T-cell (primary cell): ENCODE data around the gene NUDT3. TPM values are rescaled to one million over a fixed set of nuclear protein-coding genes. Genes with fewer than 3 reads are reported as not detected.

Experiments used
- ATAC-seq, 4 experiments: fragments of 200-7000 bp in 3 of 4; fragments of 150-1000 bp in 1 of 4; cut with Tn5 transposase; replicated peaks in 1 of 4; 1 replicate in 3 of 4; 2 replicates in 1 of 4; pipeline ENCODE4 v1.10.0; 2021; ENCODE audit warnings: moderate library complexity in 3 of 4, mild to moderate bottlenecking in 2 of 4, moderate number of reproducible peaks in 1 of 4
- CTCF ChIA-PET, 2 donors: fragments of 300-600 bp; sonication (Branson Sonifier 250); formaldehyde crosslinking; loops; one replicate each; lab custom pipeline; 2022; ENCODE audit warnings: antibody characterized with exemption in 2 of 2; lab: Charles Lee
- POLR2A ChIA-PET, 2 donors: fragments of 300-600 bp; sonication (Branson Sonifier 250); formaldehyde crosslinking; loops; one replicate each; lab custom pipeline; 2022; ENCODE audit warnings: antibody characterized with exemption in 2 of 2; lab: Charles Lee
- DNase-seq, 35 experiments: peaks; one replicate each; pipeline versions ENCODE4 v3.0.0 to v3.0.0-alpha.2; 2013 to 2023
- H3K27ac ChIP-seq: one replicate; pipeline ENCODE4 v1.5.1; 2013; ENCODE audit warnings: low read length
- H3K27me3 ChIP-seq, 2 experiments: replicated peaks in 1 of 2; 1 replicate in 1 of 2; 2 replicates in 1 of 2; pipeline versions ENCODE4 v1.6.1 to v1.7.0; 2013; ENCODE audit warnings: low read length in 1 of 2, mixed read lengths in 1 of 2; ENCODE audit not compliant: control insufficient read depth in 2 of 2, insufficient read depth in 2 of 2; ENCODE audit errors: extremely low read depth in 1 of 2
- H3K36me3 ChIP-seq, 2 donors: 1 replicate in 1 of 2; 2 replicates in 1 of 2; pipeline versions ENCODE4 v1.6.1 to v1.7.0; 2013; ENCODE audit warnings: low read length in 1 of 2; ENCODE audit not compliant: control insufficient read depth in 2 of 2, insufficient read depth in 1 of 2; ENCODE audit errors: extremely low read depth in 1 of 2
- H3K4me1 ChIP-seq, 2 experiments: 1 replicate in 1 of 2; 2 replicates in 1 of 2; pipeline versions ENCODE4 v1.6.1 to v1.7.0; 2013; ENCODE audit warnings: low read length in 2 of 2, mixed read lengths in 1 of 2; ENCODE audit not compliant: insufficient read depth in 2 of 2, control insufficient read depth in 1 of 2; ENCODE audit errors: extremely low read depth in 1 of 2
- H3K4me3 ChIP-seq, 2 donors: 1 replicate in 1 of 2; 2 replicates in 1 of 2; pipeline versions ENCODE4 v1.5.1 to v1.7.0; 2013; ENCODE audit warnings: mild to moderate bottlenecking in 2 of 2, low read length in 1 of 2, moderate library complexity in 1 of 2; ENCODE audit not compliant: control insufficient read depth in 1 of 2; ENCODE audit errors: extremely low read depth in 1 of 2
- H3K9me3 ChIP-seq: 2 replicates; pipeline ENCODE4 v1.7.0; 2013
- H3K27ac Mint-ChIP-seq, 2 donors: one replicate each; pipeline ENCODE4 v1.8.0; 2020 to 2021; ENCODE audit warnings: mild to moderate bottlenecking in 2 of 2, mixed read lengths in 2 of 2
- H3K27me3 Mint-ChIP-seq, 2 donors: one replicate each; pipeline ENCODE4 v1.8.0; 2021 to 2022; ENCODE audit warnings: mixed read lengths in 2 of 2
- H3K36me3 Mint-ChIP-seq: one replicate; pipeline ENCODE4 v1.8.0; 2021; ENCODE audit warnings: mixed read lengths
- H3K4me1 Mint-ChIP-seq, 3 donors: one replicate each; pipeline ENCODE4 v1.8.0; 2020 to 2022; ENCODE audit warnings: mixed read lengths in 3 of 3, mild to moderate bottlenecking in 1 of 3
- H3K4me3 Mint-ChIP-seq, 3 donors: one replicate each; pipeline ENCODE4 v1.8.0; 2020 to 2022; ENCODE audit warnings: mild to moderate bottlenecking in 3 of 3, mixed read lengths in 3 of 3, moderate library complexity in 3 of 3
- H3K9me3 Mint-ChIP-seq, 3 donors: one replicate each; pipeline ENCODE4 v1.8.0; 2020 to 2022; ENCODE audit warnings: mixed read lengths in 3 of 3
- WGBS: methylation state at CpG from one replicate; pipeline ENCODE4 v1.1.5; 2013; ENCODE audit warnings: missing lambda C conversion rate; ENCODE audit not compliant: insufficient coverage; 5-methylcytosine and 5-hydroxymethylcytosine counted together
- total RNA-seq, 35 experiments: library from RNA in 6 of 35; stranded (reverse) in 6 of 35; fragments of 120-200 nt in 1 of 35; gene quantifications; one replicate each; pipeline versions ENCODE4 v1.2.1 to v1.2.4 and lab custom pipeline; 2013 to 2026

The NUDT3 gene
- total RNA-seq, 5 donors from 2014 or later (not counting 1 experiment from before 2014, with no cell fraction given) = 23.5 to 31.0 (median 28.9) TPM

GRCh38 chr6:34295721-34296120, 96.7 kb downstream of the NUDT3 start:
- POLR2A ChIA-PET = no interaction called here
- H3K27me3 ChIP-seq = no peaks in the 10 kb centered on the region
- no peaks in the 10 kb centered on the region for H3K9me3 ChIP-seq
- H3K36me3 ChIP-seq = peaks cover 4 to 22% of the 10 kb centered on the region in 2 donors
- 49% methylated on average over 2 of the region's 3 CpGs for WGBS
- no peaks in the 10 kb centered on the region for H3K27me3 Mint-ChIP-seq
- H3K4me1 ChIP-seq = peaks cover 0 to 3% of the 10 kb centered on the region in 2 experiments
- peaks cover 29% of the 10 kb centered on the region for H3K36me3 Mint-ChIP-seq
- no peaks in the 10 kb centered on the region for H3K9me3 Mint-ChIP-seq
- no peak overlapping the region for H3K4me3 ChIP-seq
- ATAC-seq = peak in 2 of 4 experiments; percentile 31 to 78
- no peak for DNase-seq
- CTCF ChIA-PET = no interaction called here
- H3K27ac Mint-ChIP-seq = peak overlapping the region in 1 of 2 donors; percentile 74
- H3K27ac ChIP-seq = no peak overlapping the region
- H3K4me3 Mint-ChIP-seq = no peak overlapping the region
- H3K4me1 Mint-ChIP-seq = peaks cover 6 to 17% (median 9%) of the 10 kb centered on the region in 3 donors

DNA sequence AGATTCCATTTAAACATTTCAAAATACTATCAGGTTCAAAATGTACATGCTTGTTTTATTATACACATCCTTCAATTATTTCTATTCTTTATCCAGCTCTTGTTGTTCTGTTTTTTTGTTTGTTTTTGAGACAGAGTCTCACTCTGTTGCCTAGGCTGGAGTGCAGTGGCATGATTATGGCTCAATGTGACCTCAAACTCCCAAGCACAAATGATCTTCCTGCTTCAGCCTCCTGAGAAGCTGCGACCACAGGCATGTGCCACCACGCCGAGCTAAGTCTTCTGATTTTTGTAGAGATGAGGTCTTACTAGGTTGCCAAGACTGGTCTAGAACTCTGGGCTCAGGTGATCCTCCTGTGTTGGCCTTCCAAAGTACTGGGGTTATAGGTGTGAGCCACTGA, 99.5 kb downstream of the NUDT3 start:
- Mint-ChIP-seq H3K4me3 (no peak overlapping the region), H3K9me3 (no peaks in the 10 kb centered on the region), H3K27me3 (no peaks in the 10 kb centered on the region), H3K36me3 (peaks cover 33% of the 10 kb centered on the region), H3K4me1 (peaks cover 16 to 30% (median 19%) of the 10 kb centered on the region in 3 donors), H3K27ac (no peak overlapping the region)
- 100% methylated on average over 3 of the region's 3 CpGs for WGBS
- ChIA-PET POLR2A (no interaction called here), CTCF (interaction anchor here in 1 of 2 donors (0.5 kb wide), 1 partner anchor 9 kb away, joined by 3 read pairs; no protein-coding TSS in a partner anchor)
- Histone ChIP-seq H3K27me3 (no peaks in the 10 kb centered on the region), H3K4me1 (peaks cover 6 to 9% of the 10 kb centered on the region in 2 experiments), H3K36me3 (peaks cover 4 to 24% of the 10 kb centered on the region in 2 donors), H3K27ac (no peak overlapping the region), H3K9me3 (no peaks in the 10 kb centered on the region), H3K4me3 (no peak overlapping the region)
- ATAC-seq (no peak), DNase-seq (no peak)

DNA sequence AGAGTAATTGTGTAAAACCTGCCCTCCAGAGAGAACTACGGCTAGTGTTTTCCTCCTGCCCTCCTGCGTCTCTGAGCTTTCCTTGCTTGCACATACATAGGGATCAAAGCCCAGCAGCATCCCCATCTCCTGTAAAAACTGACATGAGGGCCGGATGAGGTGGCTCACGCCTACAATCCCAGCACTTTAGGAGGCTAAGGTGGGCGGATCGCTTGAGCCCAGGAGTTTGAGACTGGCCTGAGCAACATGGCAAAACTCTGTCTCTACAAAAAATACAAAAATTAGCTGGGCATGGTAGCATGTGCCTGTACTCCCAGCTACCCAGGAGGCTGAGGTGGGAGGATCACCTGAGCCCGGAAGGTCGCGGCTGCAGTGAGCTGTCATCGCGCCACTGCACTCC, 103.3 kb downstream of the NUDT3 start:
- 82% methylated on average over 5 of the region's 11 CpGs for WGBS

DNA sequence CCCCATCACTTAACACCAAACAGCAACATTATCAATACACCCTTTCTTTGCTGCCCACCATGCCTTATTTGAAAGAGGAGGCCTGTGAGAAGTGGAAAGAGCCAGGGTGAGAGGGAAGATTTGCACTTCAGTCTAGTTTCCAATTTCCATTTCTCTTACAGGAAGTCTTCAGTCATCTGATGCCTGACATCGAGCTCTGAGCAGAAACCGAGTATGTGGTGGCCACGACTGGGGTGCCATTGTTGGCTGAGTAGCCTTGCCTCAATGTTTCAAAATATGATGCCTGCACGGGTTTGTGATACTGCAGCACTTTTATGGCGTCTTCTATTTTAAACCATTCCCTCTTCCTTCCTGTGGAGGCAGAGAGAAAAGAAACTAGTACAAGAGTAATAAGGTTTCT, 103.9 kb downstream of the NUDT3 start:
- Mint-ChIP-seq H3K27ac (peak overlapping the region in 1 of 2 donors; percentile 52), H3K27me3 (no peaks in the 10 kb centered on the region), H3K9me3 (no peaks in the 10 kb centered on the region), H3K4me1 (peaks cover 18 to 26% (median 22%) of the 10 kb centered on the region in 3 donors), H3K4me3 (peak overlapping the region in 1 of 3 donors; percentile 8), H3K36me3 (peaks cover 52% of the 10 kb centered on the region)
- no peak overlapping the region for H3K27ac ChIP-seq
- ChIA-PET CTCF (no interaction called here), POLR2A (interaction anchor here in 1 of 2 donors (0.5 kb wide), 1 partner anchor 384 kb away, joined by 3 read pairs; no protein-coding TSS in a partner anchor)
- H3K27me3 ChIP-seq = no peaks in the 10 kb centered on the region
- H3K4me3 ChIP-seq = no peak overlapping the region
- ATAC-seq (no peak), DNase-seq (no peak)
- no CpG with 5 or more reads among the region's 5 CpGs for WGBS
- no peaks in the 10 kb centered on the region for H3K9me3 ChIP-seq
- peaks cover 3 to 12% of the 10 kb centered on the region in 2 experiments for H3K4me1 ChIP-seq
- H3K36me3 ChIP-seq = peaks cover 8 to 50% of the 10 kb centered on the region in 2 donors

More for the DNA sequence above, 103.3 kb downstream of the NUDT3 start:
- Mint-ChIP-seq H3K4me1 (peaks cover 18 to 26% (median 22%) of the 10 kb centered on the region in 3 donors), H3K27me3 (no peaks in the 10 kb centered on the region), H3K36me3 (peaks cover 51% of the 10 kb centered on the region), H3K4me3 (no peak overlapping the region), H3K9me3 (no peaks in the 10 kb centered on the region), H3K27ac (peak overlapping the region in 1 of 2 donors; percentile 52)
- no peak for DNase-seq
- no peaks in the 10 kb centered on the region for H3K27me3 ChIP-seq
- H3K27ac ChIP-seq = no peak overlapping the region
- H3K36me3 ChIP-seq = peaks cover 8 to 49% of the 10 kb centered on the region in 2 donors
- no peak for ATAC-seq
- peaks cover 3 to 12% of the 10 kb centered on the region in 2 experiments for H3K4me1 ChIP-seq
- no peaks in the 10 kb centered on the region for H3K9me3 ChIP-seq
- CTCF ChIA-PET = no interaction called here
- H3K4me3 ChIP-seq = no peak overlapping the region
- POLR2A ChIA-PET = interaction anchor here in 1 of 2 donors (0.5 kb wide), 1 partner anchor 385 kb away, joined by 3 read pairs; no protein-coding TSS in a partner anchor

DNA sequence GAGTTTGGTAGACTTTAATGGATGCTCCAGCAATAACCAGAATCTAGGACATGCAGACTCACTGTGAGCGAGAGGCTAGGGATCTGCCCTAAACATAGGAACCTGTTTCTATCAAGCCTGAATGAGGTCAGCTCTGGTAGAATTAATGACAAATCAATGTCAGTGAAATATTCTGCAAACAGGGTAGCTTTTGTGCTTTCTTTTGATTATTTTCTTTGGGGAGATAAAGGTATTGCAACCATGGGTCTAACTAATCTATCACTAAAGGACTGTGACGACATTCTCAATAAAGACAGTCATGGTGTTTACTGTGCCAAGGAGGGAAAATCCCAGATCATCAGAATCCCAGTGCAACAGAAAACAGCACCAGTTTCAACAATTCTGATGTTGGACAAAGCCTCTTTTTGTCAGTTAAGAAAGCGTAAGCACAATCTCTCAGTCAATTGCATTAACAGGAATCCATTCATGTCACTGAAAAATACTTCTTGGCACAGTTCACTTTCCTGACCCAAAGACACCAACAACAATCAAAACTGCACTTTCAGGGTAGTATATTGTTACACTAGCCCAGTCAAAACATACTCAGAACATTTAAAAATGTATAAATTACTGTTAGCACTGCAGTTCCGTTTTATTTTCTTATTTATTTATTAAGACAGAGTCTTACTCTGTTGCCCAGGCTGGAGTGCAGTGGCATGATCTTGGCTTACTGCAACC, 106.9 kb downstream of the NUDT3 start:
- DNase-seq (no peak), ATAC-seq (no peak)
- Histone ChIP-seq H3K4me1 (peaks cover 3 to 12% of the 10 kb centered on the region in 2 experiments), H3K36me3 (peaks cover 3 to 37% of the 10 kb centered on the region in 2 donors), H3K27me3 (no peaks in the 10 kb centered on the region), H3K9me3 (no peaks in the 10 kb centered on the region), H3K4me3 (no peak overlapping the region), H3K27ac (no peak overlapping the region)
- H3K27me3 Mint-ChIP-seq = no peaks in the 10 kb centered on the region
- 100% methylated on average over 1 of the region's 4 CpGs for WGBS
- ChIA-PET POLR2A (no interaction called here), CTCF (no interaction called here)
- no peaks in the 10 kb centered on the region for H3K9me3 Mint-ChIP-seq
- H3K36me3 Mint-ChIP-seq = peaks cover 50% of the 10 kb centered on the region
- H3K4me1 Mint-ChIP-seq = peaks cover 18 to 26% (median 22%) of the 10 kb centered on the region in 3 donors
- no peak overlapping the region for H3K27ac Mint-ChIP-seq
- H3K4me3 Mint-ChIP-seq = no peak overlapping the region

GRCh38 chr6:34284563-34285447, 107.7 kb downstream of the NUDT3 start:
- Histone ChIP-seq H3K9me3 (no peaks in the 10 kb centered on the region), H3K27ac (no peak overlapping the region), H3K27me3 (no peaks in the 10 kb centered on the region), H3K36me3 (peaks cover 3 to 39% of the 10 kb centered on the region in 2 donors), H3K4me3 (no peak overlapping the region), H3K4me1 (peaks cover 3 to 12% of the 10 kb centered on the region in 2 experiments)
- peak in 1 of 4 experiments; percentile 72 for ATAC-seq
- DNase-seq = peak in 2 of 35 experiments; percentile 9 to 23
- Mint-ChIP-seq H3K4me3 (no peak overlapping the region), H3K27me3 (no peaks in the 10 kb centered on the region), H3K27ac (peak overlapping the region; percentile 34 to 50), H3K4me1 (peaks cover 18 to 25% (median 23%) of the 10 kb centered on the region in 3 donors), H3K9me3 (no peaks in the 10 kb centered on the region), H3K36me3 (peaks cover 58% of the 10 kb centered on the region)
- ChIA-PET CTCF (interaction anchor here in 1 of 2 donors (0.7 kb wide), 1 partner anchor 922 kb away, joined by 3 read pairs; no protein-coding TSS in a partner anchor), POLR2A (no interaction called here)
- WGBS = no CpG with 5 or more reads among the region's 4 CpGs
